IMR-90 (cell line): Measurements from ENCODE around the gene GLCCI1. TPM values are rescaled to one million over a fixed set of nuclear protein-coding genes. Genes with fewer than 3 reads are reported as not detected.

Experiments
- ATAC-seq: fragments of 200-7000 bp; cut with Tn5 transposase; 2 replicates; pipeline ENCODE4 v1.9.1; 2020; ENCODE audit warnings: low read depth, mild to moderate bottlenecking, moderate library complexity
- BruUV-seq: library from RNA; stranded (reverse); fragments of 400-500 nt; replicated peaks from 2 replicates; lab custom pipeline; 2021; lab: Mats Ljungman, UMichigan
- CTCF ChIA-PET: fragments of 300-600 bp; formaldehyde crosslinking; extraction: SDS; loops from one replicate; lab custom pipeline; 2021; ENCODE audit warnings: antibody characterized with exemption; lab: Yijun Ruan, JAX
- POLR2A ChIA-PET: fragments of 300-600 bp; sonication (Branson Sonifier 250); formaldehyde crosslinking; loops from one replicate; lab custom pipeline; 2022; ENCODE audit warnings: antibody characterized with exemption; ENCODE audit not compliant: unreplicated experiment; lab: Charles Lee
- DNase-seq: peaks from one replicate; pipeline ENCODE4 v3.0.0; 2013
- H2AFZ ChIP-seq: replicated peaks from 2 replicates; pipeline ENCODE3; 2013; ENCODE audit warnings: low read length, mild to moderate bottlenecking; ENCODE audit not compliant: poor library complexity
- H2AK5ac ChIP-seq: 2 replicates; pipeline ENCODE4 v1.6.1; 2013; ENCODE audit warnings: low read depth, low read length, inconsistent platforms
- H2AK9ac ChIP-seq: replicated peaks from 2 replicates; pipeline ENCODE3; 2013; ENCODE audit warnings: mild to moderate bottlenecking, low read depth, low read length, moderate library complexity; ENCODE audit not compliant: poor library complexity
- H2BK120ac ChIP-seq: 2 replicates; pipeline ENCODE4 v1.6.1; 2013; ENCODE audit warnings: low read depth, low read length, inconsistent platforms
- H2BK15ac ChIP-seq: 3 replicates; pipeline ENCODE4 v1.6.1; 2013; ENCODE audit warnings: low read depth, low read length, inconsistent platforms
- H2BK20ac ChIP-seq: 2 replicates; pipeline ENCODE4 v1.6.1; 2013; ENCODE audit warnings: low read depth, mild to moderate bottlenecking, inconsistent platforms, low read length, moderate library complexity
- H2BK5ac ChIP-seq: 2 replicates; pipeline ENCODE4 v1.6.1; 2013; ENCODE audit warnings: mild to moderate bottlenecking, low read depth, low read length, inconsistent platforms; ENCODE audit not compliant: poor library complexity, severe bottlenecking
- H3K14ac ChIP-seq: replicated peaks from 2 replicates; pipeline ENCODE4 v1.6.1; 2013; ENCODE audit warnings: low read depth, low read length, inconsistent platforms
- H3K18ac ChIP-seq: 2 replicates; pipeline ENCODE4 v1.6.1; 2013; ENCODE audit warnings: low read depth, low read length, control low read depth
- H3K23ac ChIP-seq: 2 replicates; pipeline ENCODE4 v1.6.1; 2013; ENCODE audit warnings: low read depth, low read length, inconsistent platforms
- H3K27ac ChIP-seq: 2 replicates; pipeline ENCODE4 v1.5.1; 2013; ENCODE audit warnings: mild to moderate bottlenecking, control low read depth, low read length; ENCODE audit not compliant: insufficient read depth
- H3K27me3 ChIP-seq: 2 replicates; pipeline ENCODE4 v1.6.1; 2013; ENCODE audit warnings: low read length; ENCODE audit not compliant: control insufficient read depth, insufficient read depth
- H3K36me3 ChIP-seq: 2 replicates; pipeline ENCODE4 v1.6.1; 2013; ENCODE audit warnings: low read length, mixed read lengths; ENCODE audit not compliant: control insufficient read depth, insufficient read depth
- H3K4ac ChIP-seq: 2 replicates; pipeline ENCODE4 v1.6.1; 2013; ENCODE audit warnings: low read depth, low read length, inconsistent platforms
- H3K4me1 ChIP-seq: 2 replicates; pipeline ENCODE4 v1.6.1; 2013; ENCODE audit warnings: low read length, mixed read lengths; ENCODE audit not compliant: control insufficient read depth, insufficient read depth
- H3K4me2 ChIP-seq: 2 replicates; pipeline ENCODE4 v1.6.1; 2013; ENCODE audit warnings: low read depth, mild to moderate bottlenecking, control low read depth, low read length, moderate library complexity
- H3K4me3 ChIP-seq: 2 replicates; pipeline ENCODE4 v1.5.1; 2013; ENCODE audit warnings: low read depth, mild to moderate bottlenecking, control low read depth, low read length, moderate library complexity; ENCODE audit not compliant: insufficient read depth
- H3K56ac ChIP-seq: 2 replicates; pipeline ENCODE4 v1.6.1; 2013; ENCODE audit warnings: low read length, inconsistent platforms; ENCODE audit not compliant: insufficient read depth; ENCODE audit errors: extremely low read depth
- H3K79me1 ChIP-seq, 2 experiments: 2 replicates each; pipeline ENCODE4 v1.6.1; 2013; ENCODE audit warnings: low read length in 2 of 2, inconsistent platforms in 1 of 2, low read depth in 1 of 2
- H3K9ac ChIP-seq: 2 replicates; pipeline ENCODE4 v1.6.1; 2013; ENCODE audit warnings: low read depth, low read length, control low read depth
- H3K9me1 ChIP-seq: 2 replicates; pipeline ENCODE4 v1.6.1; 2013; ENCODE audit warnings: low read length, inconsistent platforms; ENCODE audit not compliant: insufficient read depth
- H3K9me3 ChIP-seq: 2 replicates; pipeline ENCODE4 v1.6.1; 2013; ENCODE audit warnings: low read length; ENCODE audit not compliant: control insufficient read depth, insufficient read depth
- H4K20me1 ChIP-seq: 2 replicates; pipeline ENCODE4 v1.6.1; 2013; ENCODE audit warnings: low read length, inconsistent platforms; ENCODE audit not compliant: insufficient read depth
- H4K5ac ChIP-seq: 2 replicates; pipeline ENCODE4 v1.6.1; 2013; ENCODE audit warnings: mild to moderate bottlenecking, low read depth, low read length, control low read depth
- H4K8ac ChIP-seq, 2 experiments: 2 replicates each; pipeline ENCODE4 v1.6.1; 2013; ENCODE audit warnings: low read depth in 2 of 2, low read length in 2 of 2, control low read depth in 1 of 2, inconsistent platforms in 1 of 2
- H4K91ac ChIP-seq: 2 replicates; pipeline ENCODE4 v1.6.1; 2013; ENCODE audit warnings: low read depth, low read length, inconsistent platforms; ENCODE audit not compliant: insufficient read depth
- BHLHE40 ChIP-seq: fragments of 150-350 bp; IDR thresholded peaks from 2 replicates; pipeline ENCODE4 v1.6.1; 2016; ENCODE audit warnings: mild to moderate bottlenecking, low read depth, low read length
- CEBPB ChIP-seq: IDR thresholded peaks from 2 replicates; pipeline ENCODE4 v1.6.1; 2012; ENCODE audit warnings: low read depth, low read length, improper control_type of control experiment
- CHD1 ChIP-seq: IDR thresholded peaks from 2 replicates; pipeline ENCODE4 v1.6.1; 2012; ENCODE audit warnings: low read depth, low read length, improper control_type of control experiment
- ELK1 ChIP-seq: fragments of 150-350 bp; IDR thresholded peaks from 2 replicates; pipeline ENCODE4 v1.6.1; 2016; ENCODE audit warnings: low read depth, mild to moderate bottlenecking, low read length, moderate library complexity, borderline replicate concordance
- MAFK ChIP-seq: IDR thresholded peaks from 2 replicates; pipeline ENCODE4 v1.6.1; 2012; ENCODE audit warnings: low read depth, low read length, improper control_type of control experiment
- MAZ ChIP-seq: IDR thresholded peaks from 2 replicates; pipeline ENCODE4 v1.6.1; 2012; ENCODE audit warnings: low read depth, mild to moderate bottlenecking, low read length, improper control_type of control experiment, moderate library complexity, borderline replicate concordance
- NFE2L2 ChIP-seq: fragments of 150-350 bp; IDR thresholded peaks from 2 replicates; pipeline ENCODE4 v1.6.1; 2016; ENCODE audit warnings: low read depth, mild to moderate bottlenecking, low read length
- RAD21 ChIP-seq: IDR thresholded peaks from 2 replicates; pipeline ENCODE4 v1.6.1; 2012; ENCODE audit warnings: low read length, improper control_type of control experiment
- RCOR1 ChIP-seq: IDR thresholded peaks from 2 replicates; pipeline ENCODE4 v1.6.1; 2012; ENCODE audit warnings: mild to moderate bottlenecking, low read length, improper control_type of control experiment; ENCODE audit not compliant: insufficient replicate concordance
- RFX5 ChIP-seq: IDR thresholded peaks from 2 replicates; pipeline ENCODE4 v1.8.0; 2012; ENCODE audit warnings: low read depth, mild to moderate bottlenecking, low read length, moderate library complexity
- SMC3 ChIP-seq: fragments of 150-350 bp; IDR thresholded peaks from 2 replicates; pipeline ENCODE4 v1.6.1; 2016; ENCODE audit warnings: low read depth, mild to moderate bottlenecking, antibody characterized with exemption, low read length, moderate library complexity
- WGBS, 2 experiments: methylation state at CpG; one replicate each; pipeline versions ENCODE4 v1.1.5 to v1.1.7; 2013; ENCODE audit warnings: missing lambda C conversion rate in 2 of 2; ENCODE audit not compliant: insufficient read length in 1 of 2; ENCODE audit errors: extremely low coverage in 2 of 2; 5-methylcytosine and 5-hydroxymethylcytosine counted together
- dilution Hi-C: fragments of 300-500 bp; cut with HindIII; formaldehyde crosslinking; loops from one replicate; pipeline ENCODE4 v1.14.3; 2018; ENCODE audit warnings: low sequenced_read_pairs; ENCODE audit not compliant: unreplicated experiment
- in situ Hi-C: fragments of 300-500 bp; cut with MboI; formaldehyde crosslinking; loops from 3 replicates; pipeline ENCODE4 v1.14.3; 2019; ENCODE audit warnings: low sequenced_read_pairs, inconsistent platforms, mixed read lengths
- intact Hi-C: fragments of 100-400 bp; cut with micrococcal nuclease; formaldehyde crosslinking; loops from 2 replicates; pipeline ENCODE4 v1.10.0; 2022
- polyA plus RNA-seq, 3 experiments: library from polyadenylated mRNA; depleted of rRNA; stranded (reverse); fragments of >200 nt; gene quantifications; 2 replicates each; pipeline ENCODE4 v1.2.3, GENCODE V29; 2012; ENCODE audit warnings: low replicate concordance in 1 of 3
- total RNA-seq: library from RNA; depleted of rRNA; stranded (reverse); fragments of >200 nt; gene quantifications from 2 replicates; pipeline ENCODE4 v1.2.3, GENCODE V29; 2012
- TF ChIP-seq, protein P1 (sequence below): fragments of 150-350 bp; IDR thresholded peaks from 2 replicates; pipeline ENCODE4 v1.6.1; 2017; ENCODE audit warnings: mild to moderate bottlenecking, antibody characterized with exemption, low read length, low read depth
- TF ChIP-seq, protein P2 (sequence below): conservative IDR thresholded peaks from 2 replicates; pipeline ENCODE4 v1.5.1; 2012; ENCODE audit warnings: mild to moderate bottlenecking, low read depth, low read length, improper control_type of control experiment

GLCCI1 gene
- total and polyA plus RNA-seq, 2 of the 4 experiments (the other 2 are of a cell fraction) = 4.1 to 6.2 TPM

- Histone ChIP-seq H4K91ac (no peak overlapping the region), H3K18ac (no peak overlapping the region), H2BK20ac (no peak overlapping the region), H2BK5ac (no peak overlapping the region), H4K5ac (no peak overlapping the region), H3K27me3 (no peaks in the 10 kb centered on the region), H2AK9ac (no peak overlapping the region), H3K36me3 (no peaks in the 10 kb centered on the region), H4K20me1 (peaks cover 4% of the 10 kb centered on the region; the same call in 1 of the 2 replicates), H3K4me3 (no peak overlapping the region), H3K56ac (no peak overlapping the region), H2BK15ac (no peak overlapping the region), H3K9ac (no peak overlapping the region), H2AFZ (no peak overlapping the region), H2AK5ac (no peak overlapping the region), H3K27ac (no peak overlapping the region), H3K4me2 (no peak overlapping the region), H3K23ac (no peak overlapping the region), H3K14ac (no peak overlapping the region), H3K4me1 (no peaks in the 10 kb centered on the region; the same call in 1 of the 2 replicates), H2BK120ac (no peak overlapping the region), H3K4ac (no peak overlapping the region), H3K9me3 (no peaks in the 10 kb centered on the region), H3K9me1 (no peaks in the 10 kb centered on the region), H3K79me1 (peaks cover 16 to 37% of the 10 kb centered on the region in 2 experiments; a peak in 3 of 4 replicates), H4K8ac (no peak overlapping the region)
- intact Hi-C loops (no loop called here), in situ Hi-C loops (loop anchor here (10.0 kb wide), 1 partner anchor 295 kb away; no protein-coding TSS in a partner anchor), dilution Hi-C loops (no loop called here)
- DNase-seq = no peak
- TF ChIP-seq MAFK (no peak), BHLHE40 (no peak), NFE2L2 (no peak), RFX5 (no peak), MAZ (no peak), RAD21 (no peak), CEBPB (no peak), CHD1 (no peak), RCOR1 (no peak), SMC3 (no peak), ELK1 (no peak)
- TF ChIP-seq, protein P1, sequence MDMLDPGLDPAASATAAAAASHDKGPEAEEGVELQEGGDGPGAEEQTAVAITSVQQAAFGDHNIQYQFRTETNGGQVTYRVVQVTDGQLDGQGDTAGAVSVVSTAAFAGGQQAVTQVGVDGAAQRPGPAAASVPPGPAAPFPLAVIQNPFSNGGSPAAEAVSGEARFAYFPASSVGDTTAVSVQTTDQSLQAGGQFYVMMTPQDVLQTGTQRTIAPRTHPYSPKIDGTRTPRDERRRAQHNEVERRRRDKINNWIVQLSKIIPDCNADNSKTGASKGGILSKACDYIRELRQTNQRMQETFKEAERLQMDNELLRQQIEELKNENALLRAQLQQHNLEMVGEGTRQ = no peak
- TF ChIP-seq, protein P2, sequence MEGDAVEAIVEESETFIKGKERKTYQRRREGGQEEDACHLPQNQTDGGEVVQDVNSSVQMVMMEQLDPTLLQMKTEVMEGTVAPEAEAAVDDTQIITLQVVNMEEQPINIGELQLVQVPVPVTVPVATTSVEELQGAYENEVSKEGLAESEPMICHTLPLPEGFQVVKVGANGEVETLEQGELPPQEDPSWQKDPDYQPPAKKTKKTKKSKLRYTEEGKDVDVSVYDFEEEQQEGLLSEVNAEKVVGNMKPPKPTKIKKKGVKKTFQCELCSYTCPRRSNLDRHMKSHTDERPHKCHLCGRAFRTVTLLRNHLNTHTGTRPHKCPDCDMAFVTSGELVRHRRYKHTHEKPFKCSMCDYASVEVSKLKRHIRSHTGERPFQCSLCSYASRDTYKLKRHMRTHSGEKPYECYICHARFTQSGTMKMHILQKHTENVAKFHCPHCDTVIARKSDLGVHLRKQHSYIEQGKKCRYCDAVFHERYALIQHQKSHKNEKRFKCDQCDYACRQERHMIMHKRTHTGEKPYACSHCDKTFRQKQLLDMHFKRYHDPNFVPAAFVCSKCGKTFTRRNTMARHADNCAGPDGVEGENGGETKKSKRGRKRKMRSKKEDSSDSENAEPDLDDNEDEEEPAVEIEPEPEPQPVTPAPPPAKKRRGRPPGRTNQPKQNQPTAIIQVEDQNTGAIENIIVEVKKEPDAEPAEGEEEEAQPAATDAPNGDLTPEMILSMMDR = no peak
- no CpG with 5 or more reads among the region's 1 CpG for WGBS, 2 experiments
- BruUV-seq = no TSS peak
- POLR2A ChIA-PET = no interaction called here
- no peak for ATAC-seq
- CTCF ChIA-PET = interaction anchor here (0.9 kb wide), 1 partner anchor 10 kb away, joined by 4 read pairs; no protein-coding TSS in a partner anchor
These were observed 11.0 kb downstream of the GLCCI1 start for GRCh38 chr7:7979558-7979957.
